Esophagus squamous epithelium (tissue), 4 donors: ENCODE data around the gene TMEM44.

Source experiments
- POLR2A ChIP-seq, 4 donors: fragments of 450-650 bp; IDR thresholded peaks; one replicate each; pipeline ENCODE4 v1.6.1; 2017; ENCODE audit warnings: antibody characterized with exemption in 4 of 4, mild to moderate bottlenecking in 4 of 4, moderate library complexity in 3 of 4
- TF ChIP-seq, protein P1 (sequence below), 6 experiments: fragments of 450-650 bp in 4 of 6; fragments of 200-600 bp in 2 of 6; sonication (generic) in 2 of 6; IDR thresholded peaks; one replicate each; pipeline ENCODE4 v1.5.1; 2016 to 2019; ENCODE audit warnings: antibody characterized with exemption in 6 of 6, mild to moderate bottlenecking in 4 of 6, moderate library complexity in 4 of 6

DNA sequence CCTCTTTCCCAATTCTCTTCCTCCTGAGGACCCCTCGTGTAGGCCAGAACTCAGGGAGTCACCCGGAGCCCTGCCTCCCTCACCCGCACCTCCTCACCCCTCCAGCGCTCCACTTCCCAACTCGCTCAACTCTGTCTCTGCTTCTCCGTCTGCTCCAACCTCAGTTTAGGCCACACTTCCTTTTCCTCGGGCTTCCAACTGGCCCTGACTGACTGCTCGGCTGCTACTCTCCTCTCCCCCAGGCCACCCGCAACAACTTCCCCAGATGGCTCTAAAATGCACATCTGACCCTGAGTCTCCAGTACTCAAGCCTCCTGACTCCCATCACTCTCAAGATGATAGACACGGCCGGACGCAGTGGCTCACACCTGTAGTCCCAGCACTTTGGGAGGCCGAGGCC, 23.6 kb downstream of the TMEM44 start:
- no peak for TF ChIP-seq POLR2A (IDR thresholded peaks at IDR 0.05)
- TF ChIP-seq, protein P1, sequence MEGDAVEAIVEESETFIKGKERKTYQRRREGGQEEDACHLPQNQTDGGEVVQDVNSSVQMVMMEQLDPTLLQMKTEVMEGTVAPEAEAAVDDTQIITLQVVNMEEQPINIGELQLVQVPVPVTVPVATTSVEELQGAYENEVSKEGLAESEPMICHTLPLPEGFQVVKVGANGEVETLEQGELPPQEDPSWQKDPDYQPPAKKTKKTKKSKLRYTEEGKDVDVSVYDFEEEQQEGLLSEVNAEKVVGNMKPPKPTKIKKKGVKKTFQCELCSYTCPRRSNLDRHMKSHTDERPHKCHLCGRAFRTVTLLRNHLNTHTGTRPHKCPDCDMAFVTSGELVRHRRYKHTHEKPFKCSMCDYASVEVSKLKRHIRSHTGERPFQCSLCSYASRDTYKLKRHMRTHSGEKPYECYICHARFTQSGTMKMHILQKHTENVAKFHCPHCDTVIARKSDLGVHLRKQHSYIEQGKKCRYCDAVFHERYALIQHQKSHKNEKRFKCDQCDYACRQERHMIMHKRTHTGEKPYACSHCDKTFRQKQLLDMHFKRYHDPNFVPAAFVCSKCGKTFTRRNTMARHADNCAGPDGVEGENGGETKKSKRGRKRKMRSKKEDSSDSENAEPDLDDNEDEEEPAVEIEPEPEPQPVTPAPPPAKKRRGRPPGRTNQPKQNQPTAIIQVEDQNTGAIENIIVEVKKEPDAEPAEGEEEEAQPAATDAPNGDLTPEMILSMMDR (IDR thresholded peaks at IDR 0.05): no peak
